GM10248 (cell line): ENCODE data around the gene HOXC13.

ENCODE experiments used
- CTCF ChIA-PET: fragments of 300-600 bp; sonication (Branson Sonifier 250); formaldehyde crosslinking; extraction: SDS; loops from one replicate; lab custom pipeline; 2021; ENCODE audit warnings: antibody characterized with exemption; lab: Yijun Ruan, JAX
- POLR2A ChIA-PET: fragments of 350-650 bp; sonication (Branson Sonifier 250); formaldehyde crosslinking; extraction: SDS; loops from one replicate; lab custom pipeline; 2020; ENCODE audit warnings: antibody characterized with exemption; lab: Yijun Ruan, JAX
- DNase-seq: peaks from one replicate; pipeline ENCODE4 v3.0.0; 2012; ENCODE audit errors: extremely low spot score
- TF ChIP-seq, protein P1 (sequence below): IDR thresholded peaks from 2 replicates; pipeline ENCODE4 v1.5.1; 2012; ENCODE audit warnings: mild to moderate bottlenecking, low read depth; ENCODE audit errors: extremely low read depth, missing control alignments, control extremely low read depth

The HOXC13 gene

GRCh38 chr12:53916788-53917655, 21.6 kb upstream of the HOXC13 start:
- no peak for DNase-seq
- TF ChIP-seq, protein P1, sequence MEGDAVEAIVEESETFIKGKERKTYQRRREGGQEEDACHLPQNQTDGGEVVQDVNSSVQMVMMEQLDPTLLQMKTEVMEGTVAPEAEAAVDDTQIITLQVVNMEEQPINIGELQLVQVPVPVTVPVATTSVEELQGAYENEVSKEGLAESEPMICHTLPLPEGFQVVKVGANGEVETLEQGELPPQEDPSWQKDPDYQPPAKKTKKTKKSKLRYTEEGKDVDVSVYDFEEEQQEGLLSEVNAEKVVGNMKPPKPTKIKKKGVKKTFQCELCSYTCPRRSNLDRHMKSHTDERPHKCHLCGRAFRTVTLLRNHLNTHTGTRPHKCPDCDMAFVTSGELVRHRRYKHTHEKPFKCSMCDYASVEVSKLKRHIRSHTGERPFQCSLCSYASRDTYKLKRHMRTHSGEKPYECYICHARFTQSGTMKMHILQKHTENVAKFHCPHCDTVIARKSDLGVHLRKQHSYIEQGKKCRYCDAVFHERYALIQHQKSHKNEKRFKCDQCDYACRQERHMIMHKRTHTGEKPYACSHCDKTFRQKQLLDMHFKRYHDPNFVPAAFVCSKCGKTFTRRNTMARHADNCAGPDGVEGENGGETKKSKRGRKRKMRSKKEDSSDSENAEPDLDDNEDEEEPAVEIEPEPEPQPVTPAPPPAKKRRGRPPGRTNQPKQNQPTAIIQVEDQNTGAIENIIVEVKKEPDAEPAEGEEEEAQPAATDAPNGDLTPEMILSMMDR = no peak
- ChIA-PET CTCF (no interaction called here), POLR2A (no interaction called here)

GRCh38 chr12:53924521-53925405, 13.9 kb upstream of the HOXC13 start:
- ChIA-PET POLR2A (no interaction called here), CTCF (interaction anchor here (1.5 kb wide), 1 partner anchor 10 kb away, joined by 4 read pairs; no protein-coding TSS in a partner anchor)
- TF ChIP-seq, protein P1 = no peak

DNA sequence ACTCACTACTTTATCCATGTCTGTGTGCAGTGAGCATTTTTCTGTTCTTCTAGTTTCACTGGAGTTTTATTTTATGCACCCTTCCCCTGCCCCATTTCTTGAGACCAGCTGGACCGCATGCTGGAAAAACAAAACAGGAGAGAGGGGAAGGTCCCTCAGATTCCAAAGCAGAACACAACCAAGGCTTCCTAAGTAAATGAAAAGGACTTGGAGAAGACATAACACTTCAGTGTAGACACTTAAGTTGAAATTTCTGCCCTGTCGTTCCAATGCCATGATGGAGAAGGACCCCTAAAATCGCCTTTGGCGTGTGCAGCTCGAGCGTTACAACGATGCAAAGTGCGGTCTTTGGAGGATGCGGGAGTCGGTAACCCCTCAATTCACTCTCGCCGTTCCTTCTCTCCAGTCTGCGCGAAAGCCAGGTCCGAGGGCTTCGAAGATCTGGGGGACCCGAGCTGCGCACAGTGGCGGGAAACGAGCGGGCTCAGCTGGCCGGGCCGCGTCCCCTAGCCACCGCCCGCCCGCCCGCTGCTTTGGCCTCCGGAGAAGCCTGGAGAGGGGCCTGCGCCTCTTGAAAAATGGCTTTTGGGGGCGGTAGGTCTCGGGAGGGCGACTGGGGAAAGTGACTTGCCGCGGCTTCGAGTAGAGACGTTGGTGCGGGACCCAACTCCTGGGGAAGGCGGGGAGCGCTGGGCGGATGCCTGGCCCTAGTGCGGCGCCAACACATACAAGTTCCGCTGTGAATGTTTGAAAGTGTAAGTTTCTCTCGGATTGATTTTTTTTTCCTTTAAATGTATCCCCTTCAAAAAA, 11.2 kb upstream of the HOXC13 start:
- DNase-seq = no peak
- CTCF ChIA-PET = interaction anchor here (1.1 to 1.8 kb wide), 2 partner anchors 8 to 31 kb away, joined by 3 to 6 read pairs; no protein-coding TSS in a partner anchor
- TF ChIP-seq, protein P1 = no peak
- POLR2A ChIA-PET = no interaction called here

More at GRCh38 chr12:53924521-53925405, 13.9 kb upstream of the HOXC13 start:
- DNase-seq = no peak

- CTCF ChIA-PET = no interaction called here
- POLR2A ChIA-PET = no interaction called here
Observed at GRCh38 chr12:53928054-53928835, 10.4 kb upstream of the HOXC13 start.

GRCh38 chr12:53929527-53929926, 9.1 kb upstream of the HOXC13 start:
- CTCF ChIA-PET = interaction anchor here (1.2 kb wide), 1 partner anchor 8 kb away, joined by 3 read pairs; the partner anchor contains the start of gene HOXC13
- TF ChIP-seq, protein P1 = no peak
- POLR2A ChIA-PET = no interaction called here
- DNase-seq = no peak

More at GRCh38 chr12:53928054-53928835, 10.4 kb upstream of the HOXC13 start:
- DNase-seq = no peak
- TF ChIP-seq, protein P1 = no peak
